HEK293 (cell line): ENCODE data around the gene ADRA2C.

ENCODE experiments used
- BCL11A ChIP-seq: fragments of 450-650 bp; formaldehyde crosslinking; IDR thresholded peaks from 2 replicates; pipeline ENCODE4 v1.5.1; 2016; ENCODE audit warnings: low read depth, missing biosample characterization, missing genetic modification characterization
- BCL11B ChIP-seq: fragments of 450-650 bp; formaldehyde crosslinking; IDR thresholded peaks from 2 replicates; pipeline ENCODE4 v1.5.1; 2016; ENCODE audit warnings: low read depth, missing biosample characterization, missing genetic modification characterization
- CTCF ChIP-seq: fragments of 450-650 bp; formaldehyde crosslinking; IDR thresholded peaks from 2 replicates; pipeline ENCODE4 v1.5.1; 2016; ENCODE audit warnings: missing biosample characterization, missing genetic modification characterization
- PRDM1 ChIP-seq: fragments of 450-650 bp; formaldehyde crosslinking; IDR thresholded peaks from 2 replicates; pipeline ENCODE4; 2016; ENCODE audit warnings: missing biosample characterization, missing genetic modification characterization
- TCF7L2 ChIP-seq: IDR thresholded peaks from 2 replicates; pipeline ENCODE4 v1.6.1; 2011; ENCODE audit warnings: low read depth, mild to moderate bottlenecking, inconsistent platforms, low read length, moderate library complexity, borderline replicate concordance
- ZNF530 ChIP-seq: fragments of 450-650 bp; formaldehyde crosslinking; IDR thresholded peaks from 2 replicates; pipeline ENCODE4 v1.5.1; 2016; ENCODE audit warnings: low read depth, missing biosample characterization, missing genetic modification characterization
- ZSCAN30 ChIP-seq: fragments of 450-650 bp; IDR thresholded peaks from 2 replicates; pipeline ENCODE4 v1.5.1; 2018; ENCODE audit warnings: missing biosample characterization, mild to moderate bottlenecking, missing genetic modification characterization, moderate library complexity

GRCh38 chr4:3809028-3809427, 42.8 kb downstream of the ADRA2C start:
- TF ChIP-seq CTCF (tag by site-specific recombination) (no peak), BCL11B (tag by site-specific recombination) (no peak), PRDM1 (no peak), ZNF530 (no peak), TCF7L2 (no peak), ZSCAN30 (tag by site-specific recombination) (no peak), BCL11A (no peak)
